Skeletal muscle tissue (tissue), 4 donors: Measurements from ENCODE around the gene ABTB1. TPM values are rescaled to one million over a fixed set of nuclear protein-coding genes. Genes with fewer than 3 reads are reported as not detected.
"Not testable (repeated sequence)": the region's sequence is repeated elsewhere in the genome, so short reads cannot be mapped to it uniquely, and the experiment has no call there.

ENCODE experiments used
- H3K27ac ChIP-seq: one replicate; pipeline ENCODE4 v1.7.0; 2013; ENCODE audit warnings: mild to moderate bottlenecking, low read depth, low read length, inconsistent platforms
- H3K27me3 ChIP-seq, 3 donors: one replicate each; pipeline ENCODE4 v1.7.0; 2013; ENCODE audit warnings: low read length in 3 of 3; ENCODE audit not compliant: control insufficient read depth in 3 of 3, insufficient read depth in 3 of 3
- H3K36me3 ChIP-seq, 3 donors: one replicate each; pipeline ENCODE4 v1.7.0; 2013; ENCODE audit warnings: low read length in 3 of 3; ENCODE audit not compliant: control insufficient read depth in 3 of 3, insufficient read depth in 3 of 3
- H3K4me1 ChIP-seq, 3 donors: one replicate each; pipeline ENCODE4 v1.7.0; 2013; ENCODE audit warnings: low read length in 3 of 3, mild to moderate bottlenecking in 3 of 3; ENCODE audit not compliant: control insufficient read depth in 3 of 3, insufficient read depth in 3 of 3
- H3K4me3 ChIP-seq, 3 donors: one replicate each; pipeline ENCODE4 v1.7.0; 2013; ENCODE audit warnings: low read length in 3 of 3
- H3K9ac ChIP-seq, 3 donors: one replicate each; pipeline ENCODE4 v1.7.0; 2013; ENCODE audit warnings: low read length in 3 of 3, mild to moderate bottlenecking in 3 of 3, moderate library complexity in 2 of 3, low read depth in 1 of 3
- H3K9me3 ChIP-seq, 3 donors: one replicate each; pipeline ENCODE4 v1.7.0; 2013; ENCODE audit warnings: low read length in 3 of 3; ENCODE audit not compliant: control insufficient read depth in 3 of 3
- total RNA-seq: library from RNA; depleted of rRNA; stranded (reverse); fragments of >200 nt; gene quantifications from one replicate; pipeline ENCODE4 v1.2.3, GENCODE V29; 2014
- donor health status: Osteomylitis.

ABTB1 gene
- total RNA-seq, 1 donor from 2014 or later: 6.3 TPM

DNA sequence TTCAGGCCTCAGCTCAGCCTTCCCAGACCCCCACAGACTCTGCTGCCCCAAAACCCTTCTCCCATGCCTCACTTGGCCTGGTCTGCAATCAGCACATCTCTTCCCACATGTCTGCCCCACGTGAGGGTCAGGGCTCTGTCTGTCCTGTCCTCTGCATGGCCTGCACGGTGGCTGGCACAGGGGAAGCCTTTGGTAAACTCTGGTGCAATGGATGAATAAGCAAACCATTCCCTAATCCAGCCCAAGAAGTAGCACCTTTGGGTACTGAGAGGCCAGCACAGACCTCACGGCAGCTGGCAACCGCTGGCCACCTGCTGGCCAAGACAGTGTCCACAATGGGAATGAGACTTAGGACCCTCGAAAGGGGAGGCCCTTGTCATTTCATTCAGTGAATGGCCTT is 27.7 kb downstream of the ABTB1 start:
- peaks cover 62 to 70% (median 66%) of the 10 kb centered on the region in 3 donors for H3K4me1 ChIP-seq
- no peak overlapping the region for H3K4me3 ChIP-seq
- H3K36me3 ChIP-seq: peaks cover 0 to 3% (median 0%) of the 10 kb centered on the region in 3 donors
- peak overlapping the region; percentile 95 for H3K27ac ChIP-seq
- H3K9me3 ChIP-seq: no peaks in the 10 kb centered on the region
- no peaks in the 10 kb centered on the region for H3K27me3 ChIP-seq
- peak overlapping the region in 1 of 3 donors; percentile 69 for H3K9ac ChIP-seq

DNA sequence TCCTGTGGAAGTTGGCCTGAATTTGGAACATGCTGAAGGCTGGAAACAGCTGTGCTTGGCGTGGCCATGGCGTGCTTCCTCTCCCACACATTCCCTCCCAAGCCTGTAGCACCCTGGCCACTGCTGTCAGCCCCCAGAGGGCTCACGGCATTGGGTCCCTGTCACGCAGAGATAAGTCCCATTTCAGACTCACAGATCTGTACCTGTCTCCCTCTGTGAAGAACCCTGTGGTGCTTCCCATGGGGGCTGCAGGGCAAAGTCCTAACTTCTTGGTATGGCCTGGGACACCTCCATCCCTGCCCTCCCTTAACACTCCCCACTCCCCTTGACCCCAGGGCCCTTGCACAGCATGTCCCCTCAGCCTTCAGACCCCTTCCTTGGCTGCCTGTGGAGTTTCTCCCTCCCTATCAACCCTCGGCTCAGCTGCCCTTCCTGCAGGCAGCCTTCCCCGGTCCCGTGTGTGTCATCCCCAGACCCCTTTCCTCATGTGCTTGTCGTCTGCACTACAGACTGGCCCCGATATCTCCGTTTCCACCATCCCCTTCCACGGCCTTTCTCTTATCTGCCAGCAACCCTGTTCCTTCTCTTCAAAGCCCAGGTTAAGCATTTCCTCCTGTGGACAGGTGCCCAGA is 28.6 kb downstream of the ABTB1 start:
- peak overlapping the region; percentile 6 to 64 (median 52) for H3K9ac ChIP-seq
- H3K4me1 ChIP-seq: peaks cover 62 to 72% (median 71%) of the 10 kb centered on the region in 3 donors
- H3K9me3 ChIP-seq: no peaks in the 10 kb centered on the region
- peaks cover 0 to 3% (median 3%) of the 10 kb centered on the region in 3 donors for H3K36me3 ChIP-seq
- peak overlapping the region; percentile 95 for H3K27ac ChIP-seq
- H3K4me3 ChIP-seq: peak overlapping the region in 1 of 3 donors; percentile 29
- H3K27me3 ChIP-seq: no peaks in the 10 kb centered on the region

DNA sequence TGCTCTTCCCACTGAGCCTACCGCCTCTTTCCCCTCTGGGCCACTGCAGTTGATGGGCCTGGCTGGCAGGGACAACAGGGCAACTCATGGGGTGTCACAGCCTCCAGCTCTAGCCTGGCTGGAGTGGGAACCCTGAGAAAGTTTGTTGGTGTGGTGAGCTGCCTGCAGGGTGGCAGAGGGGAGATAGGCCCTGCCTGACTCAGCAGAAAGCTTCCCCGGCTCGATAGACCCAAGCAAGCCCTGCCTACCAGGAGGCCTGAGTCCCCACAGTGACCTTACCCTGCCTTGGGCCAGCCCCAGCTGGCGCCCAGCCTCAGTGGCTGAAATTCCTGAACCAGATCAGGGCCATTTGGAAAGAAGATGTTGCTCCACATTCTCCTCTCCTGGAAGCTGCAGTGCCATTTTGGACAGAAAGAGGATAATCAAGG is 29.4 kb downstream of the ABTB1 start:
- peak overlapping the region; percentile 95 for H3K27ac ChIP-seq
- H3K9me3 ChIP-seq: no peaks in the 10 kb centered on the region
- peaks cover 63 to 71% (median 69%) of the 10 kb centered on the region in 3 donors for H3K4me1 ChIP-seq
- H3K36me3 ChIP-seq: peaks cover 0 to 8% (median 3%) of the 10 kb centered on the region in 3 donors
- H3K27me3 ChIP-seq: no peaks in the 10 kb centered on the region
- peak overlapping the region in 1 of 3 donors; percentile 29 for H3K4me3 ChIP-seq
- peak overlapping the region in 2 of 3 donors; percentile 34 to 64 for H3K9ac ChIP-seq

DNA sequence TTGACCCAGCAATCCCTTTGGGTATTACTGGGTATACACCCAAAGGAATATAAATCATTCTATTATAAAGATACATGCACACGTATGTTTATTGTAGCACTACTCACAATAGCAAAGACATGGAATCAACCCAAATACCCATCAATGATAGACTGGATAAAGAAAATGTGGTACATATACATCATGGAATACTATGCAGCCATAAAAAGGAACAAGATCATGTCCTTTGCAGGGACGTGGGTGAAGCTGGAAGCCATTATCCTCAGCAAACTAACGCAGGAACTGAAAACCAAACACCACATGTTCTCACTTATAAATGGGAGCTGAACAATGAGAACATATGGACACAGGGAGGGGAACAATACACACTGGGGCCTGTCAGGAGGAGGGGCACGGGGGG is 32.1 kb downstream of the ABTB1 start:
- not testable (repeated sequence) for H3K9me3 ChIP-seq, H3K27ac ChIP-seq, H3K9ac ChIP-seq, H3K27me3 ChIP-seq, H3K4me3 ChIP-seq, H3K36me3 ChIP-seq
- H3K4me1 ChIP-seq: peaks cover 53 to 65% (median 65%) of the 10 kb centered on the region in 3 donors

DNA sequence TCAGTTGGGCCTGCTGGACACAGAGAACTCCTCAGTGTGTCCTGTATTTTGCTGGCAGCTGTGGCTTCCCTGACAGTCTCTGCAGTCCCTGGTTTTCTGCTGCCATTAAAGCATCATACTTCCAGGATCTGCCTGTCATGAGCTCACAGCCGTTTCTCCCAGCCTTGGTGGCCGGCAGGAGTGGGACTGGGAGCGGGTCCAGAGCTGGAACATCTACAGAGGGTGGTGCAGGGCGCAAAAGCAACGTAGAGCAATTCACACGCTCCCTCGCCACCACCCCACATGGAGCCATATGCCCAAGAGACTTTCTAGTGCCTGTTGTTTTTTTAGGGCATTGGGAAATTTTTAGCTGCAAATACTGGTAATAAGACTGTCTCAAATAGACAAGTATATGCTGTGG is 33.6 kb downstream of the ABTB1 start:
- peaks cover 55 to 67% (median 65%) of the 10 kb centered on the region in 3 donors for H3K4me1 ChIP-seq
- H3K27me3 ChIP-seq: no peaks in the 10 kb centered on the region
- H3K27ac ChIP-seq: peak overlapping the region; percentile 75
- peaks cover 2 to 11% (median 9%) of the 10 kb centered on the region in 3 donors for H3K36me3 ChIP-seq
- H3K9me3 ChIP-seq: no peaks in the 10 kb centered on the region
- H3K9ac ChIP-seq: peak overlapping the region in 2 of 3 donors; percentile 25 to 37
- H3K4me3 ChIP-seq: no peak overlapping the region

DNA sequence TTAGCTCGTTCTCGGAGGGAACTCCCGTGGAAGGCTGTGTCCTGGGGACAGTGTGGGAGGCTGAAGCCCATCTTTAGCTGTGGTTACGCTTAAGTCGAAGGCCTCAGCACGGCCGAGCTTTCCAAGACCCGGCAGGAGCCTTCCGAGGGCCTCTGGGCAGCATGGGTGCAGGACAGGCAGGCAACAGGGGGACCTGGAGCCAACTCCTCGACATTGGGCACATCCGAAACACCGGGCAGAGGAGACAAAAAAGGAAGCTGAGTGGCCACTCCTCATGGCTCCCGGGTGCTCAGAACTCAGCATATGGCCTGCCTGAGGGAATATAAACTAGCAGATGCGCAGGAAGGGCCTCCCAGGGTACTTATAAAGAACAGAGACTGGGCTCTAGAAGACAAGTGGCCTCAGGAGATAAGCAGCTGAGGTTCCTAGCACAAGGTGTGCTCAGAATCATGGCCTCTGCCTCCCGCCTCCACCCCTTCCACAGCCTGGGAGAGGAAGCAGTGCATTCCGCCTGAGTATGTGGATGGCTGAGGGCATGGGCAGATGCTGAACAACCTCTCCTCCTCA is 34.1 kb downstream of the ABTB1 start:
- Histone ChIP-seq H3K9ac (peak overlapping the region; percentile 1 to 37 (median 25)), H3K9me3 (no peaks in the 10 kb centered on the region), H3K4me3 (no peak overlapping the region), H3K4me1 (peaks cover 50 to 63% (median 59%) of the 10 kb centered on the region in 3 donors), H3K27me3 (no peaks in the 10 kb centered on the region), H3K27ac (peak overlapping the region; percentile 75), H3K36me3 (peaks cover 2 to 13% (median 6%) of the 10 kb centered on the region in 3 donors)

DNA sequence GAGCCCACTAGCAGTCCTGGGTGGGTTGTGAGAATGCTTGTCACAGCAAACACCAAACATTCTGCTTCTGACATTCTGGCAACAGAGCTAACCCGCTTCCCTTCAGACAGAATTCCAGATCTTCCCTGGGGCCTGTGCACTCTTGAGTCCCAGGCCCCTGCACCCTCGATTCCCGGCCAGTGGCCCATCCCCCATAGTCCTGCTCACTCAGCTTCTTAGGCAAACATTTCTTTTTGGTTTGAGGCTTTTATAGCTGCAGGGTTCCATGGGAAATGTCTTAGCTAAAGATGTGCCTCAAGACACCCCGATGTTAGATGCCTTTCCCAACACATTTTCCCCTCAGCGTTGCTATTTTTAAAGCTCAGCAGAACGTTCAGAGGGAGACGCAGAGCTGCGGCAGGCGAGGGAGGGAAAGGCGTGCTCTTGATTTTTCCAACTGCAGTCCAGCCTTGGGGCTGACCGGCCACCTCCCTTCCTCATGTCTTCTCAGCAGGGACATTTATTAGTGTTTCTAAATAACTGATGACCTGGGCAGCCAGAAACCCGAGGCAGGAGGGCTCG is 35.2 kb downstream of the ABTB1 start:
- Histone ChIP-seq H3K4me1 (peaks cover 51 to 63% (median 60%) of the 10 kb centered on the region in 3 donors), H3K4me3 (no peak overlapping the region), H3K27ac (peak overlapping the region; percentile 75)

DNA sequence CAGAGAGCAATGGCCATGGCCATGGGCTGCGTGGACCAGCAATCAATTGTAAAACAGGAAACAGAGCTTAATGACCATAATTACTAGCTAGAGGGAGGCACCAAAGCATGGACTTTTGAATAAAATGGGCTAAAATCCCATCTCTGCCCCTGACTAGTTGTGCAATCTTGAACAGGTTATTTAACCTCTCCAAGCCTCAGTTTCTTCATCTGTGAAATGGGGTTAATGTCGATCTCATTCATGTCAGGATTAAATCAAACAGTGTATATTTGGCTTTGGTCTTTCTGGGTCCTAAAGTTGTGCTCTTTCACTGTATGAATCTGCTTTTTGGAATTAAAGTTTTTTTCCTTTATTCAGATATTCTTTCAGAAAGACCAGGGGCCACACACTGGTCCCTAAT is 36.1 kb downstream of the ABTB1 start:
- no peak overlapping the region for H3K4me3 ChIP-seq
- H3K27ac ChIP-seq: peak overlapping the region; percentile 75
- H3K36me3 ChIP-seq: peaks cover 2 to 13% (median 6%) of the 10 kb centered on the region in 3 donors
- H3K4me1 ChIP-seq: peaks cover 57 to 67% (median 67%) of the 10 kb centered on the region in 3 donors
- H3K9ac ChIP-seq: no peak overlapping the region
- H3K9me3 ChIP-seq: no peaks in the 10 kb centered on the region
- H3K27me3 ChIP-seq: no peaks in the 10 kb centered on the region

More for the DNA sequence above, 35.2 kb downstream of the ABTB1 start:
- H3K9ac ChIP-seq: peak overlapping the region in 1 of 3 donors; percentile 35
- no peaks in the 10 kb centered on the region for H3K27me3 ChIP-seq
- no peaks in the 10 kb centered on the region for H3K9me3 ChIP-seq
- peaks cover 2 to 13% (median 6%) of the 10 kb centered on the region in 3 donors for H3K36me3 ChIP-seq

DNA sequence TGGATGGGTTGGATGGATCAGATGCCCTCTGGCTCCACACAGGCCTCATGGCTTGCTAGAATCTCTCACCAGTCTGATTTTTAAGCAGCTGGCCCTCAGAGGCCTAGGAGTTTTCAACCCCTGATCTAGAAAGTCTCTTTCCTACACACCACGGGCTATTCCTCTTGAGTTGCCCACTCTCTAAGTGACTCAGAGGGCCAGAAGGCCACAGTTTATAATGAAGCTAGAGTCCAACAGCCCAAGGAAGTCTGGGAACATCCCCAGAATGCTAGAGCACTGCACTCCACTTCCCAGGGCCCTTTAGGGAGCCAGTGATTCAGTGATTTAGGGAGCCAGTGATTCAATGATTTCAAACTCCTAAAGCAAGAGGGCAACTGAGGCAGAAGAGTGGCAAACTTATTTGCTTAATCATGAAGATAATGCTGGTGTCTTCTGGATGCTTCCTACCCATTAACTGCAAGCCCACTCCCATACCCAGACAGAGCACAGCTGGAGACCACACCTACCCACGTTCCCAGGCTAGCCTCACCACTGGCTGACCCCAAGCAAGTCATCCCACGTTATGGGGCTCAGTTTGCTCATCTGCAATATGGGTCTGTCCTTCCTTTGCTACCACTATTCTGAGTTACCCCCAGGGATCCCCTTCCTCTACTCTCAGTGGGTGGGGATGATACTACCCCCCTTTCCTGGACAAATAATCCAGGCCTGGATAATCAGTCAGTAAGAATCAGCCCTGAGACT is 36.7 kb downstream of the ABTB1 start:
- H3K4me3 ChIP-seq: no peak overlapping the region
- peak overlapping the region; percentile 75 for H3K27ac ChIP-seq
- H3K27me3 ChIP-seq: no peaks in the 10 kb centered on the region
- H3K36me3 ChIP-seq: peaks cover 2 to 16% (median 6%) of the 10 kb centered on the region in 3 donors
- peak overlapping the region in 2 of 3 donors; percentile 11 to 28 for H3K9ac ChIP-seq
- no peaks in the 10 kb centered on the region for H3K9me3 ChIP-seq
- peaks cover 57 to 73% (median 72%) of the 10 kb centered on the region in 3 donors for H3K4me1 ChIP-seq
